Spleen (tissue), 11 donors: ENCODE data around the gene PGLYRP2. TPM values are rescaled to one million over a fixed set of nuclear protein-coding genes. Genes with fewer than 3 reads are reported as not detected.

ENCODE experiments used
- DNase-seq: peaks from one replicate; pipeline ENCODE4 v3.0.0-alpha.2; 2020
- H3K27ac ChIP-seq, 8 donors: fragments of 200-600 bp; sonication (generic) in 7 of 8; 1 replicate in 4 of 8; 2 replicates in 4 of 8; pipeline versions ENCODE4 v1.5.0 to v1.8.0; 2016 to 2021; ENCODE audit warnings: inconsistent platforms in 4 of 8, mild to moderate bottlenecking in 4 of 8, moderate library complexity in 1 of 8
- H3K27me3 ChIP-seq, 7 donors: fragments of 200-600 bp; sonication (generic) in 6 of 7; replicated peaks in 1 of 7; 1 replicate in 4 of 7; 2 replicates in 3 of 7; pipeline versions ENCODE4 v1.5.0 to v1.8.0; 2016 to 2021; ENCODE audit warnings: inconsistent platforms in 3 of 7, mild to moderate bottlenecking in 1 of 7
- H3K36me3 ChIP-seq, 6 donors: fragments of 200-600 bp; sonication (generic) in 5 of 6; 1 replicate in 4 of 6; 2 replicates in 2 of 6; pipeline versions ENCODE4 v1.5.0 to v1.8.0; 2016 to 2021; ENCODE audit warnings: inconsistent platforms in 2 of 6
- H3K4me1 ChIP-seq, 6 donors: fragments of 200-600 bp; sonication (generic) in 5 of 6; 1 replicate in 3 of 6; 2 replicates in 3 of 6; pipeline versions ENCODE4 v1.5.0 to v1.8.0; 2016 to 2021; ENCODE audit warnings: inconsistent platforms in 3 of 6
- H3K4me3 ChIP-seq, 8 donors: fragments of 200-600 bp; sonication (generic) in 7 of 8; 1 replicate in 4 of 8; 2 replicates in 4 of 8; pipeline versions ENCODE4 v1.5.0 to v1.8.0; 2016 to 2021; ENCODE audit warnings: inconsistent platforms in 4 of 8, mild to moderate bottlenecking in 4 of 8, moderate library complexity in 2 of 8
- H3K9me3 ChIP-seq, 8 donors: fragments of 200-600 bp; sonication (generic) in 7 of 8; 1 replicate in 4 of 8; 2 replicates in 4 of 8; pipeline versions ENCODE4 v1.5.0 to v1.8.0; 2016 to 2021; ENCODE audit warnings: inconsistent platforms in 4 of 8
- POLR2A ChIP-seq, 3 donors: fragments of 450-650 bp; IDR thresholded peaks; one replicate each; pipeline ENCODE4 v1.5.1; 2017; ENCODE audit warnings: antibody characterized with exemption in 3 of 3, mild to moderate bottlenecking in 1 of 3
- POLR2AphosphoS5 ChIP-seq, 3 donors: sonication (generic); formaldehyde crosslinking; IDR thresholded peaks; one replicate each; pipeline ENCODE4 v1.5.1; 2017; ENCODE audit warnings: antibody characterized with exemption in 3 of 3
- WGBS, 5 donors: extraction: QIAGEN DNeasy Blood & Tissue Kit in 3 of 5; methylation state at CpG; one replicate each; pipeline versions ENCODE4 v1.1.5 to v1.1.7; 2013 to 2018; 5-methylcytosine and 5-hydroxymethylcytosine counted together
- intact Hi-C: fragments of 100-400 bp; cut with DNase I; formaldehyde crosslinking; loops from one replicate; pipeline ENCODE4 v1.15.0; 2023; ENCODE audit warnings: low total_unique reads
- polyA plus RNA-seq, 3 donors: library from polyadenylated mRNA; stranded (reverse); fragments of 200-250 nt; gene quantifications; one replicate each; pipeline ENCODE4 v1.2.1, GENCODE V29; 2013
- total RNA-seq, 7 donors: library from RNA; depleted of rRNA in 3 of 7; stranded (reverse); fragments of >200 nt in 3 of 7; fragmentation: NEBNext Ultra II Directional in 4 of 7; extraction: Animal tissue kit (Norgen Biotek cat#: 25700) in 4 of 7; gene quantifications; one replicate each; pipeline versions ENCODE4 v1.1.0 to v1.2.1, GENCODE V29; 2016 to 2021
- TF ChIP-seq, protein P1 (sequence below), 11 experiments: fragments of 200-600 bp in 7 of 11; fragments of 450-650 bp in 4 of 11; sonication (generic) in 4 of 11; IDR thresholded peaks in 8 of 11; conservative IDR thresholded peaks in 3 of 11; 1 replicate in 7 of 11; 2 replicates in 4 of 11; pipeline versions ENCODE4 v1.4.0 to v1.8.0; 2016 to 2021; ENCODE audit warnings: antibody characterized with exemption in 11 of 11, inconsistent platforms in 4 of 11, mild to moderate bottlenecking in 1 of 11
- donor health status: healthy with polysubstance abuse.
- donor health status: DM: no; HTN: no; CAD: no; lungs with moderate emphysema.
- donor health status: DM: no; HTN: no; CAD: no.
- donor health status: Bipolar disorder and iron deficiency.
- donor health status: healthy.
- donor health status: DM: no; HTN: no; CAD: no.
- donor health status: DM: yes; HTN: yes; CAD: no.

Gene PGLYRP2
- total and polyA plus RNA-seq, 10 donors, result 0.02 to 0.16 (median 0.08) TPM; not detected in 6

DNA sequence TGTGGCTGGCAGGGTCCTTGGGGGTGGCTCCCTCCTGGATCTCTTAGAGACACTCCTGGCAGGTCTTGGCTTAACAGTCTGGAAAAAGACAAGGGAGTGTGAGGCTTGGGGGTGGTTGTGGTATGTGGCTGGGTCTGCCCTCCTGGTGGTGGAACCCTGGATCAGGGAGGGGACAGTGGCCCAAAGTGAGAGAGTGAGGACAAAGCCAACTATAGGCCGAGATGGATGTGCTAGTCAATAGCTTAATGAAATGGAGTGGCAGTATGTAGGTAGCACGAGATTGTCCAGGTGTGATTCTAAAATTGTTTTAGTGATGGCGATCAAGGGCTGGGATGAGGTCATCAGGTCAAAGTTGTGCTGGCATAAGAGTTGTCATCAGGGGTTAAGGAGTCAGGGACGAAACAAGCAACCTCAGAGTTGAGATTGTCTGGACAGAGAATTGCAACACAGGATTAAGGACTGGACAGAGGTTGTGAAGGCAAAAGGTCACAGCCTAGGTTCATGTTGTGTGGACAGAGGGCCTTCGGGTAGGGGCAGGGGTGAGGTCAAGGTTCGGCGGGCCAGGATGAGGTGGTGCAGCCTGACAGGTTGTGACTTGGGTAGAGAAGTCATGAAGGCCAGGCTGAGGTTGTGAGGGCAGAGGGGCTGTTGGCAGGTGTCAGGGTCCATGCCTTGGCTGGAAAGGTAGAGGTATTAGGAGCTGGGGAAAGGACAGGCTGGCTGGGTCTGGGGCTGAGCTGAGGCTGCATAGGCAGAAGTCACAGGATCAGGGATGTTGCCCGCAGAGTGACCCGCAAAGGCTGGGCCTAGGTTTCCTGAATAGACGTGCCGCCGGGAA is 10.4 kb downstream of the PGLYRP2 start:
- H3K4me1 ChIP-seq, result peaks cover 9 to 65% (median 42%) of the 10 kb centered on the region in 6 donors
- peaks cover 0 to 52% (median 19%) of the 10 kb centered on the region in 7 donors for H3K27me3 ChIP-seq
- WGBS, 5 donors, result 49 to 56% (median 51%) methylated on average over 11 to 12 of the region's 12 CpGs
- H3K9me3 ChIP-seq, result no peaks in the 10 kb centered on the region
- peak; percentile 20 for DNase-seq
- TF ChIP-seq POLR2A (IDR thresholded peaks at IDR 0.05), result no peak
- TF ChIP-seq, protein P1, sequence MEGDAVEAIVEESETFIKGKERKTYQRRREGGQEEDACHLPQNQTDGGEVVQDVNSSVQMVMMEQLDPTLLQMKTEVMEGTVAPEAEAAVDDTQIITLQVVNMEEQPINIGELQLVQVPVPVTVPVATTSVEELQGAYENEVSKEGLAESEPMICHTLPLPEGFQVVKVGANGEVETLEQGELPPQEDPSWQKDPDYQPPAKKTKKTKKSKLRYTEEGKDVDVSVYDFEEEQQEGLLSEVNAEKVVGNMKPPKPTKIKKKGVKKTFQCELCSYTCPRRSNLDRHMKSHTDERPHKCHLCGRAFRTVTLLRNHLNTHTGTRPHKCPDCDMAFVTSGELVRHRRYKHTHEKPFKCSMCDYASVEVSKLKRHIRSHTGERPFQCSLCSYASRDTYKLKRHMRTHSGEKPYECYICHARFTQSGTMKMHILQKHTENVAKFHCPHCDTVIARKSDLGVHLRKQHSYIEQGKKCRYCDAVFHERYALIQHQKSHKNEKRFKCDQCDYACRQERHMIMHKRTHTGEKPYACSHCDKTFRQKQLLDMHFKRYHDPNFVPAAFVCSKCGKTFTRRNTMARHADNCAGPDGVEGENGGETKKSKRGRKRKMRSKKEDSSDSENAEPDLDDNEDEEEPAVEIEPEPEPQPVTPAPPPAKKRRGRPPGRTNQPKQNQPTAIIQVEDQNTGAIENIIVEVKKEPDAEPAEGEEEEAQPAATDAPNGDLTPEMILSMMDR (IDR thresholded peaks at IDR 0.05 in 8 of 11, conservative IDR thresholded peaks at IDR 0.05 in 3 of 11), result no peak
- peak overlapping the region in 3 of 8 donors; percentile 51 to 73 (median 54) for H3K27ac ChIP-seq
- H3K36me3 ChIP-seq, result no peaks in the 10 kb centered on the region
- intact Hi-C loops, result no loop called here
- peak overlapping the region in 4 of 8 donors; percentile 38 to 71 (median 41) for H3K4me3 ChIP-seq

DNA sequence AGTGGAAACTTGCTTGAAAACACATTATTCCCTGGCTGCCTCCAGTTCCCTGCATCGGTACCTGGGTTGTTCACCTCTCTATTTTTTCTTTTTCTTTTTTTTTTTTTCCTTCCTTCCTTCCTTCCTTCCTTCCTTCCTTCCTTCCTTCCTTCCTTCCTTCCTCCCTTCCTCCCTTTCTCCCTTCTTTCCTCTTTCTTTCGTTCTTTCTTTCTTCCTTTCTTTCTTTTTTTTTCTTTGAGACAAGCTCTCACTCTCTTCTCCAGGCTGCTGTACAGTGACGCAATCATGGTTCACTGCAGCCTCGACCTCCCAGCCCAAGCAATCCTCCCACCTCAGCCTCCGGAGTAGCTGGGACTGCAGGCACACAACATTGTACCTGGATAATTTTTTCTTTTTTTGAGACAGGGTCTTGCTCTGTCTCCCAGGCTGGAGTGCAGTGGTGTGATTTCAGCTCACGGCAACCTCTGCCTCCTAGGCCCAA is 11.5 kb downstream of the PGLYRP2 start:
- TF ChIP-seq POLR2AphosphoS5 (IDR thresholded peaks at IDR 0.05) (no peak), POLR2A (IDR thresholded peaks at IDR 0.05) (no peak)
- TF ChIP-seq, protein P1 (IDR thresholded peaks at IDR 0.05 in 8 of 11, conservative IDR thresholded peaks at IDR 0.05 in 3 of 11), result no peak
- peaks cover 0 to under 1% (median 0%) of the 10 kb centered on the region in 6 donors for H3K36me3 ChIP-seq
- peaks cover 0 to 55% (median 19%) of the 10 kb centered on the region in 7 donors for H3K27me3 ChIP-seq
- no peaks in the 10 kb centered on the region for H3K9me3 ChIP-seq
- peak overlapping the region in 4 of 8 donors; percentile 47 to 79 (median 68) for H3K27ac ChIP-seq
- peak; percentile 34 for DNase-seq
- intact Hi-C loops, result no loop called here
- 66 to 77% (median 71%) methylated on average over 6 of the region's 6 CpGs for WGBS, 5 donors
- no peak overlapping the region for H3K4me3 ChIP-seq
- peaks cover 15 to 75% (median 52%) of the 10 kb centered on the region in 6 donors for H3K4me1 ChIP-seq

DNA sequence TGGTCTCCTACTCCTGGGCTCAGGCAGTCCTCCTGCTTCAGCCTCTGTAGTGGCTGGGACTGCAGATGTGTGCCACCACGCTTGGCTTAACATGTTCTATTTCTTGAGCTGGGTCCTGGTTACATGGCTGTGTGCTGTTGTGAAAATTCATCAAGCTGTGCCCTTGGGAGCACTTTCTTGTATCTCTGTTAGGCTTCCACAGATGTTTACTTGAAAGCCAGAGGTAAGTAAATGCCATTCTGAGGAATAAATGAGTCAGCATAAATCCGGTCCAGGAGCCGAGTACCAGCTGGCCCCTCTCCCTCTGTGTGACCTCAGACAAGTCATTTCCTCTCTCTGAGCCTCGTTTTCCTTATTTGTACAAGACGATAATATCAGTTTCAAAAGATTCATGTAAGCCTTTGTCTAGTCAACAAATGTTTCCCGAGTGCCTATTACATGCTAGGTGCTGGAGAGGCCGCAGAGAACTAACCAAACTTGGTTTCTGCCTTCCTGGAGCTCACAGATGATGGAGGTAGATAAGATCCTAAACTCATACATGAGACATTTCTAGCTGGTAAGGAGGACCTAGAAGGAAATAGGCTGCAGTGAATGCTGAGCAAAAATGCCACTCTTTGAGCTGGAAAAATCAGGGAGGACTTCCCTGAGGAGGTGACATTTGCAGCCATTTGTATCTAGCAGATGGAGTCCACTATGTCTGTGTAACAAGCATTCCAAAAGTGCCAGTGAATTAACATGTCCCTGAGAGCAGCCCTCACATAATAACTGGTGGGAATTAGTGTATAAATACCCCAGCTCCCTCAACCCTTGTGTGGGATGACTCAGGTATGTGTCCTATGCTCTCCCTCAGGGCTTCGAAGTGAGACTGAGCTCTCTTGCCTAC is 12.2 kb downstream of the PGLYRP2 start:
- DNase-seq, result peak; percentile 67
- peaks cover 20 to 82% (median 58%) of the 10 kb centered on the region in 6 donors for H3K4me1 ChIP-seq
- H3K36me3 ChIP-seq, result peaks cover 0 to 8% (median 0%) of the 10 kb centered on the region in 6 donors
- 14 to 20% (median 19%) methylated on average over 8 of the region's 8 CpGs for WGBS, 5 donors
- no peak overlapping the region for H3K4me3 ChIP-seq
- intact Hi-C loops, result no loop called here
- peak overlapping the region in 7 of 8 donors; percentile 35 to 79 (median 66) for H3K27ac ChIP-seq
- H3K27me3 ChIP-seq, result peaks cover 0 to 51% (median 19%) of the 10 kb centered on the region in 7 donors
- no peaks in the 10 kb centered on the region for H3K9me3 ChIP-seq
- TF ChIP-seq POLR2AphosphoS5 (IDR thresholded peaks at IDR 0.05) (peak in 1 of 3 donors; percentile 53), POLR2A (IDR thresholded peaks at IDR 0.05) (no peak)
